GM21737 (cell line): ENCODE data around the gene NEUROG2.
"Not testable (repeated sequence)": the region's sequence is repeated elsewhere in the genome, so short reads cannot be mapped to it uniquely, and the experiment has no call there.

Experiments
- ATAC-seq: cut with Tn5 transposase; IDR thresholded peaks from one replicate; pipeline ENCODE4 v1.9.1; 2021; ENCODE audit warnings: mild to moderate bottlenecking, moderate library complexity; ENCODE audit not compliant: unreplicated experiment

Gene NEUROG2

DNA sequence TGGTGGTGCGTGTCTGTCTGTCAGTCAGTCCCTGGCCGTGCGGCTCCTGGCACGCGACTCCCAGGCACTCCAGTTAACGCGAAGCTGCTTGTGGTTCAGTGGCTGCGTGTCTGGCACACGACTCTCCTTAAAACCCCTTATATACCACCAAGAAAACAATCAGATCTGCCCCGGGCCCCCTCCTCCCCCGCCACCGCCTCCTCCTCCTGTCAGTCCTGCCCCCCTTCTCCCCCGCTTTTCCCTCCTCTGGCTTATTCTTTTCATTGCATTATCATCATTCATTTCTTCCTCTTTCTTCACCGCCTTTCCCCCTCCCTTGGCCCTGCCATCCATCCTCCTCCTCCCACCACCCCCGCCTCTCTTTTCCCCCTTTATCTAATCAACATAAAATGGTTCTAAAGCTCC, at the start of gene NEUROG2:
Gene NEUROG2, minus strand, starts transcription at position 115 of the 405 bp plus-strand sequence. CDS start 705 bp downstream, outside the sequence.
- ATAC-seq, result no peak

DNA sequence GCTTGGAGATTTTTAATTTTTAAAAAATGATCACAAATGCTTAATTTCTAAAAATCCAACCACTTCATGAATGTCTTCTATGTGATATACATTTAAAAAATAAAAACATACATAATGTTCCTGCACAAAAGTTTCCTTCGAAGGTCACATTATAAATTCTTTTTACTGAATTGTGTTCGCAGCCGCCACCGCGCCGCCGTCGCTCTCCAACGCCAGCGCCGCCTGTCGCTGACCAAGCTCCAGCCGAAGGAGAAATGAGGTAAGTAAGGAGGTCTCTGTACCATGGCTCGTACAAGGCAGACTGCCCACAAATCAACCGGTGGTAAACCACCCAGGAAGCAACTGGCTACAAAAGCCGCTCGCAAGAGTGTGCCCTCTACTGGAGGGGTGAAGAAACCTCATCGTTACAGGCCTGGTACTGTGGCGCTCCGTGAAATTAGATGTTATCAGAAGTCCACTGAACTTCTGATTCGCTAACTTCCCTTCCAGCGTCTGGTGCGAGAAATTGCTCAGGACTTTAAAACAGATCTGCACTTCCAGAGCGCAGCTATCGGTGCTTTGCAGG, 48.8 kb upstream of the NEUROG2 start:
- ATAC-seq, result no peak

GRCh38 chr4:112563431-112564200, 47.6 kb upstream of the NEUROG2 start:
- ATAC-seq, result no peak

DNA sequence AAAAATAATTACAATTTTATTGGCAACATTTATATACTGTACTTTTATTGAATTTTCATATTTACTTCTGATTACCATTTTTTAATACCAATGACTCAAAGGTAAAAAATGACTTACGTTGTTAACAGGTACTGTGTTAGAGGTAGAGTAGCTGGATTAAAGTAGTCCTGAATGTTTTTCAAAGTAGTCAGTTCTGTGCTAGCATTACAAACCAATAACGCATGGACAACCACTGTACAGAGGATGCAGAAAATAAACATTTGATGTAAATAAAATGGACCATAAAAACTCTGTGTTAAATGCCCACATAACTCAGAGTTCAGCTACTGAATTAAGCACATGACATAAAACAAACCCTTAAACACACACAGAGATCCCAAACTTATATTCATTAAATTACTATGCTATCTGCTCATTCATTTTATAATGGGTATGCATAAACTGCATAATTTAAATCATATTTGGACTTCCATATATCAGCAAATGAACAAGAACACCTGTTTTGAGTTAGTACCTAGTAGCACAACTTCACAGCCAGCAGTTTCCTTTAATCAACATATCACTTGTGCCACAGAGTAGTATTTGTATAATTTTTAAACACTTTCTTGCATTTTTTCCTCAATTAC, 46.4 kb upstream of the NEUROG2 start:
- no peak for ATAC-seq

DNA sequence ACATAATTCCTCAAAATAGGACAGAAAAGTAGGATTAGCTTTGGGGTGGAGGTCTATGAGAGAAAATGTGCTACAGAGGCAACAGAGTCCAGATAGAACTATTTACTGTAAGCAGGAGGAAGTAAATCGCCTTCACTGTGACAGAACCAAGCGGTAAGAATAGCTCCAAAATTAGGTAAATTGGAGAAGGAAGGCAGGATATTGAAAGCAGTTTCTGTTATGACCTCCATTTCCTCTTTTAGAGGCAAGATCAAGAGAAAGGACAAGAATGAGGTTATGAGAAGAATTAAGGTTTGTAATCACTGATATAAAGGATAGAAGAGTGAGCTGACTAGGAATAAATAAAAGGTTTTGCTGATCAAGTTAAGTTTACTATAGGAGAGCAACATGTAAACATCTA, 44.1 kb upstream of the NEUROG2 start:
- no peak for ATAC-seq

- ATAC-seq, result no peak
Measured at GRCh38 chr4:112559053-112559452, 43.1 kb upstream of the NEUROG2 start.

GRCh38 chr4:112557676-112558411, 41.9 kb upstream of the NEUROG2 start:
- ATAC-seq, result no peak

- ATAC-seq, result not testable (repeated sequence)
Measured at GRCh38 chr4:112554271-112554670, 38.3 kb upstream of the NEUROG2 start.

DNA sequence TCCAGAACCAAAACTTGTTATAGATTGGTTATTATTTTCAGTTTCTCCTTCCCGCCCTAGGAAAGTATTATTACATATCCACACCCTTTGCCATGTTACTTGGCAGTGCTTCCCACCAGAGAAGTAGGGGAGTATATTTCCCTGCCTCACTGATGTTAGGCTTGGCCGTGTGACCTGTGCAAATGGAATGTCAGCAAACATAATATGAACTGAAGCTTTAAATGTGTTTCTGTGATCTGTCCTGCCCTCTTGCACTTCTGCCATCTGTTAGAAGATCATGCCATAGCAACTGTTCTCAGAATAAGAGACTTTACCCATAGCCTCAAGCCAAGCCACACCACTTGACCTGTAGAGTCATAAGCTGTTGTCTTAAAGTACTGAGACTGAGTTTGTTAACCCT, 36.7 kb upstream of the NEUROG2 start:
- no peak for ATAC-seq

DNA sequence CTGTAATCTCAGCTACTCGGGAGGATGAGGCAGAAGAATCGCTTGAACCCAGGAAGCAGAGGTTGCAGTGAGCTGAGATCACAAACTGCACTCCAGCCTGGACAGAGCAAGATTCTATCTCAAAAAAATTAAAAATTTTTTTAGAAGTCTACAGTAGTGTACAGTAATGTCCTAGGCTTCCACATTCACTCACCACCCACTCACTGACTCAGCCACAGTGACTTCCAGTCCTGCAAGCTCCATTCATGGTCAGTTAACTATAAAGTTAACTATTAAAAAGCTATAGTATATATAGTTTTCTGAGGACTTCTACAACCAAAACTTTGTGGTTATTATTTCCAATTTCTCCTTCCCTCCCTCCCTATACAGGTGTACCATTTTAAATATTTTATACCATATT, 34.7 kb upstream of the NEUROG2 start:
- ATAC-seq, result no peak

DNA sequence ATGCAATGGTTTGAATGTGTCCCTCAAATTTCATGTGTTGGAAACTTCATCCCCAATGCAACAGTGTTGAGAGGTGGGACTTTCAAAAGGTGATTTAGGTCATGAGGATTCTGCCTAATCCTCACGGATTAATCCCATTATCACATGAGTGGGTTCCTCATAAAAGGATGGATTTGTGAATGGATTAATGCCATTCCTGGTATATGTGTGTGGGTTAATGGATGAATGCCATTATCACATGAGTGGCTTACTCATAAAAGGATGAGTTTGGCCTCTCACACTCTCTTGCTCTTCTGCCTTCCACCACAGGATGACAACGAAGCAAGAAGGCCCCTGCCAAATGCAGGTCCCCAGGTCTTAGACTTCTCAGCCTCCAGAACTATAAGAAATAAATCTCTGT, 30.5 kb upstream of the NEUROG2 start:
- no peak for ATAC-seq

- ATAC-seq, result no peak
Measured at GRCh38 chr4:112545346-112545745, 29.4 kb upstream of the NEUROG2 start.

GRCh38 chr4:112540695-112541094, 24.7 kb upstream of the NEUROG2 start:
- ATAC-seq, result no peak

GRCh38 chr4:112536123-112536522, 20.1 kb upstream of the NEUROG2 start:
- no peak for ATAC-seq

DNA sequence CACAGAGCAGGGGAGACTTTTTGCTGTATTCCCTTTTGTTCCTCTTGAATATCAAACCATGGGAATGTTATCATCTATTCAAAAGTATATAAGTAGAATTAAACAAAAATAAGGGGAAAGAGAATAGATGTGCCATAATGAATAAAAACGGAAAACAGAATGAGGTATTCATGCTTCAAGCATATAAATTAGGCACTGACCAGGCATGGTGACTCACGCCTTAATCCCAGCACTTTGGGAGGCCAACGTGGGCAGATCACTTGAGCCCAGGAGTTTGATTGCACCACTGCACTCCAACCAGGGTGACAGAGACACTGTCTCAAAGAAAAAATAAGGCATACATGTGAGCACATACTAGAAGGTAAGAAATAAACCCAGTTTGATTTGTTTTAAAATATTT, 16.3 kb upstream of the NEUROG2 start:
- no peak for ATAC-seq

- no peak for ATAC-seq
Measured at GRCh38 chr4:112531146-112531545, 15.2 kb upstream of the NEUROG2 start.

DNA sequence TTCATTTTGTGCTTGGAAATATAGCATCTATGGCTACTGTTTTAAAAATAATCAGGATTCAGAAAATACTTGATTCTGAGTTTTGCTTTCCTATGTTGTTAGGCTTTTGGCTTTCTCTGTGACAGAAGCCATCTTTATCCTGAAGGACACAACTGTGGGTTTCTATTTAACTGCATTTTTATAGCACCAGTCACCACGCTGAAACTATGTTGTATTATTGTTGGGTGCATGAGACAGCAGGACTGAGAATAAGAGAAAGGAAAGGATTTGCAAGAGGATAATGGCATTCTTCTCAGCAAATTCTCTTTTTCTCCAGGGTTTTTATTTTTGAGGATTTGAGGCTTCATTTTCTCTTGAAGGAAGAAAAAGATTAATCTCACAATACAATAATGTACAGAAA, 10.1 kb upstream of the NEUROG2 start:
- ATAC-seq, result no peak

DNA sequence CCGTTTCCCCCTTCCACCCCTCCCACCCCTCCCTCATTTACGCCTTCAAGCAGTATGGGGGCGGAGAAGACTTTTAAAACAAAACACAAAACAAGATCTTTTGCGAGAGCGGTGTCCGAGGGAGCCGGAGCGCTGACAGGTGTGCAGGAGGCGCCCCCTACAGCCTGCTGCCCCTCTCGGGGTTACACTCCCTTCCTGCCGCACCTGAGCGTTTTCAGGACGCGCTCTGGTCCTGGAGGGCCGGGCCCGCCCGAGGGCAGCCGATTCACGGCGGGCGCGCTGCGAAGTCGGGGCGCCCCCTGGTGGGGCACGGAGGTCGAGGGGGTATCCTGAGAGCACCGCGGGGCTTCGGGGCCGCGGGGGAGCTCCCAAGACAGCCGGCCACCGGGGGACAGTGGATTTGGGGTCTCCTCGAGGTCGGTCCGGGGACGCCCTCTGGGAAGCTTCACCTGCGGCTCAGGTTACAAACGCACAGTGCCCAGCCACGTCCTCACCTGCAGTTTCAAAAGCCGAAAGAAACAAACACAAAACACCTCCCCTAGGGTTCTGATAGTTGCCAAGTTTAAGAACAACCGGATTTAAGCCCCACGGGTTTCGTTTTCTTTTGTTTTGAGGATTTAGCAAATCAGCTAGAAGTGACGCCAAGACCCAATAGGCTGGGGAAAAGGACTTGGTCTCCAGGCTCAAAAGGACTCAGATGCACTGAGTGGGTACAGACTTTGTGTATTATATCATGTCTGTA, 8.0 kb upstream of the NEUROG2 start:
- peak; percentile 86 for ATAC-seq

DNA sequence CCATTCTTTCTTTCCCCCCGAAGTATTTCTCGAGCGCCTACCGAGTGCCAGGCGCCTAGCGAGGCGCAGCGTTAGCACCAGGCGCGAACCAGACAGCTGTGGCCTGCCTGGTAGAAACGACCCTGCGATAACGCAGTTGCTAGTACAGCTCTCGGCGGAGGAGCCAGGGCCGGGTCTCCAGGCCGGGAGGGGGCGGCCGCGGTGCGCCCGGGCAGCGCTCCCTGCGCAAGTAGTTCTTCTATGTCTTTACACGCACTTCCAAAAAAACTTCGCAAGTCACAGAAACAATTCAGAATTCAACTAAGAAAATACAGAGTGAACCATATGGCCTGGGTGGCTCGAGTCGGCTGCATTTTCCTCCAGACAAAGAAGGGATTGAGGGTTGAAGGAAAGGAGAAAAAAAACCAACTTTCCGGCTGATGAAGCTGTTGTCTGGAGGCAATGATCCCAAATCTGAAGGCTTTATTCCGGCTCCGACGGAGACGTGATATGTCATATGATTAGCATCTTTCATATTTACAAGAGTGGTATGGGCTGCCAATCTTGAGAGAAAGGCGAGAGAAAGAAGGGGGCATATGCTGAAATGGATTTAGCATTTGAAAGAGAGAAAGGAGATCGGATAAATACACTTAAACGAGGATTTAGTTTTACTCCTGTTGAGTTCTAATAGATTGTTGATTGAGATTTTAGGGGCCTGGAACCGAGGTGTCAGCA, 7.2 kb upstream of the NEUROG2 start:
- peak; percentile 45 for ATAC-seq

DNA sequence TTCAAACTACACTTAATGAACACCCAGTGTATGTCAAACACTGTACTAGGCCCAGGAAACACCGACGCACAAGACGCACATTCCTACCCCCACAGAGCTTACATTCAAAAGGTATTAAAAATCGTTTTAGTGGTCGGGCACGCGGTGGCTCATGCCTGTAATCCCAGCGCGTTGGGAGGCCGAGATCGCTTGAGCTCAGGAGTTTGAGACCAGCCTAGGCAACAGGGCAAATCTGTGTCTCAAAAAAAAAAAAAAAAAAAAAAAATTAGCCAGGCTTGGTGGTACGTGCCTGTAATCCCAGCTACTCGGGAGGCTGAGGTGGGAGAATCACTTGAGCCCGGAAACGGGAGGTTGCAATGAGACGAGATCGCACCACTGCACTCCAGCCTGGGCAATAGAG, 6.5 kb upstream of the NEUROG2 start:
- not testable (repeated sequence) for ATAC-seq
